Embryonic facial prominence (tissue), 1 donor: Measurements from ENCODE around the gene CST4.
"Not testable (repeated sequence)": the region's sequence is repeated elsewhere in the genome, so short reads cannot be mapped to it uniquely, and the experiment has no call there.

Experiments
- DNase-seq: peaks from one replicate; pipeline ENCODE4 v3.0.0-alpha.2; 2016; ENCODE audit errors: extremely low spot score

The CST4 gene

DNA sequence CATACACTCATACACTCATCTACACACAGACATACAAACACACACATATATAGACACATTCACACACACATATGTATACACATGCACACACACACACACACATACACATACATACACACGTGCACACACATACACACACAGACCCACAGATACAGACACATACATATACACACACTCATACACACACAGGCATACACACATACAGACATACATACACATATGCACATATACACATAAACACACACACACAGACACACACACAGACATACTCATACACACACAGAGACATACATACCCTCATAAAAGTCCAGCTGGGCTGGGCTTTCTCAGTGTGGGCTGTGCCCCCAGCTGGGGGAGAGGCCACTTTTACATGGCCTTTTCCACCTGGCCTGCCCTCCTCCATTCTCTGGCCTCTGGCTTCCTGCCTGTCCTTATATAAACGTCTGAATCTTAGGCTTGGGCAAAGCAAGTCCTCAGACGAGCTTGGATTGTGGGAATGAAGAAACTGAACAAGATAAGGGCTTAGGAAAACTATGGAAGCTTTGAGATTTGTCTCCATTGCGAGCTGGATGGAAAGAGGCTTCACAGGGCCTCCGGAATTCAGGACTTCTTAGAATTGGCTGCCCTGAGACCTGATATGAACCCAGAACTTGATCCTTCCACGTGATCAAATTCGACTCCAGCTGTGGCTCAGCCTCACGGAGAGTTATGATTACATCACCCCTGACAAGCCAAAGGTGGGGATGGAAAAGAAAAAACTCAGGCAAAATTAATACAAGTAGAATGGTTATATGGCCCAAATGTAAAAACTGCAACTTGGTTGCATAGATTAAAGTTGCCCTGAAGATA, 28.6 kb downstream of the CST4 start:
- DNase-seq = no peak

DNA sequence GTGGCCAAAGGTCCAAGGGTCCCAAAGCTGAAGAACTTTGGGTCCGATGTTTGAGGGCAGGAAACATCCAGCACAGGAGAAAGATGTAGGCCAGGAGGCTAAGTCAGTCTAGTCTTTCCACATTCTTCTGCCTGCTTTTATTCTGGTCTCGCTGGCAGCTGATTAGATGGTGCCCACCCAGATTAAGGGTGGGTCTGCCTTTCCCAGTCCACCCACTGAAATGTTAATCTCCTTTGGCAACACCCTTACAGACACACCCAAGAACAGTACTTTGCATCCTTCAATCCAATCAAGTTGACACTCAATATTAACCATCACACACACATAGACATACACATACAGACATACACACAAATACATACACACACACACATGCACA, 29.2 kb downstream of the CST4 start:
- DNase-seq = not testable (repeated sequence)

DNA sequence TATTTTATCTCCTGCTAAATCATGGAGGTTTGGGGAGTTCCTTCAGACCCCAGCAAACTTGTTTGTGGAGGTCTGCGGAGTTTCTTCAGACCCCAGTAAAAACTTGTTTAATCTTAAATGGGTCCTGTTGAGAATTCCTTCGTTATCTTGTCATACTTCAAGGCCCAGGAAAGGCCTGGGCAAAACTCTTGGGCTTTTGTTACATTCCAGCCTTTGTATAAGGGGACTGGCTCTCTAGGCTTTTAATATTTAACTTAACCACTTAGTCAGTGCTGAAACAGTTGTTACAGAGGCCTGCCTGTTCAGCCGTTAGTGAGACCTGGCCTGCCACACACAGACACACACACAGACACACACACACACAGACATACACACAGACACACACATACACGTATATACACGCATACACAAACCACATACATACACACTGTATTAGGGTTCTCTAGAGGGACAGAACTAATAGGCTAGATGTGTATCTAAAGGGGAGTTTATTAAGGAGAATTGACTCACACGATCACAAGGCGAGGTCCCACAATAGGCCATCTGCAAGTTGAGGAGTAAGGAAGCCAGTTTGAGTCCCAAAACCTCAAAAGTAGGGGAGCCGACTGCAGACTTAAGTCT, 29.7 kb downstream of the CST4 start:
- DNase-seq = no peak

DNA sequence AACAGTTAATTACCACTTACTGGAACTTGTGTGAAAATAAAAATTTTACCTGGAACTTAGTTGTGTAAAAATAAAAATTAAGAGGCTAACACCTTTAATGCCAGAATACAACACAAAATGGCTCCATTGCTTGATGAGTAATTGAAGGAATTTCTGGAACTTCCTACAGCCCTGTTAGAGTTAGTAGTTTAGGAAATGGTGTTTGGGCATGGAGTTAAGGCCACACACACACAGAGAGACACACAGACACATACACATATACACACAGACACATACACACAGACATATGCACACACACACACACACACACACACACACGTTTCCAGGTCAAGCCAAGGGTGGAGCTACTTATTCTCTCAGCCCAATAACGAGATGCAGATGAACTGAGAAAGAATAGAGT, 30.5 kb downstream of the CST4 start:
- DNase-seq = no peak

DNA sequence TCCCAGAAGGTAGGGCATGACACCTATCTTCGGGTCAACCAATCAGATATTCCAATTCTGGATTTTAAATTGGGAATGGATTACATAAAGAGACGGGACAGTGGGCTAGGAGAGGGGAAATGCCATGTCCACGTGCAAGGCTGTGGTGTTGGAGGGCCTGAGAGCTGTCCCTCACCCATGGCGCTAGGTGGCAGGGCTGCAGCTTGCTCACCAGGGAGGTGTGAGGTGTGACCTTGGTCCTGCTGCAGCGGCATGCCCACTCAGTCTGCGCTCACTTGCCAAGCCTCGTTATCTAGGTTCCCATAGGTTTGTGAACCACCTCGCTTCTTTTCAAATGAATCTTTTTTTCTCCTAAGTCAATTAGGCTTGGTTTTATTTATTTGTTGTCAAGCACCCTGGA, 31.6 kb downstream of the CST4 start:
- no peak for DNase-seq

DNA sequence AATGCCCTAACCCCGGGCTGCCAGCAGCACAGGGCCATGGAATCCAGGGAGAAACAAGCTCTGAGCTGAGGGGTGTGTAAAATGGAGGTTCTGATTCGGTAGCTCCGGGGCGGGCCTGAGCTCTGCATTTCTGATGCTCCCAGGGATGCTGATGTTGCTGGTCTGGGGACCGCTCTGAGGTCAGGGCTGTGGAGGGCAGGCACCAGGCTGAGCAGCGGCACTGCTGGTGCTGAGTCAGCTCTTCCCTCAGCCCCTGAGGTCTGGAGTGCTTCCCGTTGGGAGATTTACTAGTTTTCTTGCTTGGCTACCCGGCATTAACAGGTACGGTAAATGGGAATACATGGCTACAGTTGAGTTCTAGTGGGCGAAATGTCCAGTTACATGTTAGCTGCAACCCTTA, 32.5 kb downstream of the CST4 start:
- no peak for DNase-seq

DNA sequence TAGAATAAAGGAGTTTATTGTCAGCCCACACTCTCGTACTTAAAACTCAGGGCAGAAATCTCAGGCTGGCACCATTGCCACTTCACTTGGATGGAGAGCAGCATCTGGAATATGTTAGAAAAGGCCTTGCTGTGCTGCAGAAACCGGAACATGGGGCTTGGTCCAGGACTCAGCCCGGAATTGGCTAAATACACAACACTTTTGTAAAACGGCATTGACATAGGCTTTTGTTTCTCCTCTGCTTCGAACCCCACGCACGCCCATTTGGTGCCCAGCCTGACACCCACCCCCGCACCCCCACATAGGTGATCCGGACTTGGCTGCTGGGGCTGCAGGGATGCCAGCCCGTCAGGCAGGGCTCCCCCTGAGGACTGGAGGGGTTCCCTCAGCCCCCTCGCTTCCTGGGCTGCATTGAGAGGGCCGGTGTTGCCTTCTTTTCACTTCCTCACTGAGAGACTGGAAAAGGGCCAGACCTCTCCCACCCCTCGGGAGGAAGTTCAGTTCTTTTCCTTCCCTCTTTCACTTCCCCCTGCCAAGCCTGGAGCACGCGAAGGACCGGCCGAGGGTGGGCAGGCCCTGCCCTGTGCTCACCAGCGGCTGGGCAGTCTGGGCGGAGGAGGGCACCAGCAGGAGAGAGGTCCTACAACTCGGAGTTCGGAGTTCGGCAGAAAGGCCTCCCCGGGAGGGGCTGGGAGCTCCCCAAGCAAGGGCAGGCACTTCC, 33.2 kb downstream of the CST4 start:
- no peak for DNase-seq

DNA sequence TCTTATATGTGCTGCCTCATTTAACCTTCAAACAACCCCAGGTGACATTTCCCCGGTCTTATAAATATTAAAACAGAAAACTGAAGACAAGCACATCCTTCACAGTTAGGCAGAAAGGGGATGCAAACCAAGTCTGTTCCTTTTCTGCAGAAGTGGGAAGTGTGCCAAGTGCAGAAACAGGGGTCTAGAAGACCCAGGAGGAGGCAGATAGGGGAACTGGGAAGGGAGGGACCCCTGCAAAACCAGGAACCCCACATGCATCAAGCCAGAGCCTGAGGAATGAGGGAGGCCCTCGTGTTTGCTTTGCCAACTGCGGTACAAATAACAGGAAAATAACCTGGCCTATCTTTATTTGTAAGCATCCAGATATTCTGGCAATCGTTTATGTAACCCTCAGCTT, 34.1 kb downstream of the CST4 start:
- DNase-seq = no peak

DNA sequence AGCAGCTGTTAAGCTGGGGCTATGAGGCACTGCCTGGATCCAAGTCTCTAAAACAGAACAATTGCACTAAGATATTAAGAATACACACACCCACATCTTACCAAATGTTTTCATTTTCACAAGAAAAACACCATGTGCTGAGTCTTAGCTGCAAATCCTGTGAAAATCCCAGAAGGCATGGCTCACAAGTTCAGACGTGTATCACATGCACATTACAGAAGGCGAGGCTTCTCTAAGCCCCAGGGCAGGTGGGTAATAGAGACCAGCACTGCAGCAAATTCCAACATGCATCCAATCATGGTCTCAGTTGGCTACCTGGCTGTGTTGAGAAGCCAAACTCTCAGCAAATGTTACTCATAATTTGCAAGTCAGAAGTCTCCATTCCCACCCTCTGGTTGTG, 34.8 kb downstream of the CST4 start:
- no peak for DNase-seq

DNA sequence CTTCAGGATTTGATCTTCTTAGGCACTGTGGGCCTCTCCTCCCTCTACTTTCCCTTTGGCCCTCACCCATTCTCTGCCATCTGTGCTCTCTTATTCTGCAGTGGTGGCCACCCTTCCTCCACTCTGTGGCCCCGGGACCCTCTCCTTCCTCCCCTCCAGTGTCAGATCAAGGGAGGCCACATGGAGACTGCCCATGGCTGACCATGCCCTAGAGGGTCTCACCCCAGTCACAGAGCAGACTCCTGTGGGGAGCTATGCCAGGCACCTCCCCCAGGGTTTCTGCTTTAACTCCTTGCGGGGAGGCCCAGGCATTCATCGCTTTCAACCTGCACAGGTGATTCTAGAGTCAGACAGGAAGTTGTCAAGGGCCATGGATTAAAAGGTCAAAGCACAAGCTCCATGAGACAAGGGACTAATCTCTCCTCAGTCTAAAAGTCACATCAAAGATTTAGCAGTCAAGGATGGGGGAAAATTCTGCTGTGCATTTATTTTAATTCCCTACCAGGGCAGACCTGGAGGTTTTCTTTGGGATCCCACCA, 35.4 kb downstream of the CST4 start:
- DNase-seq = no peak

DNA sequence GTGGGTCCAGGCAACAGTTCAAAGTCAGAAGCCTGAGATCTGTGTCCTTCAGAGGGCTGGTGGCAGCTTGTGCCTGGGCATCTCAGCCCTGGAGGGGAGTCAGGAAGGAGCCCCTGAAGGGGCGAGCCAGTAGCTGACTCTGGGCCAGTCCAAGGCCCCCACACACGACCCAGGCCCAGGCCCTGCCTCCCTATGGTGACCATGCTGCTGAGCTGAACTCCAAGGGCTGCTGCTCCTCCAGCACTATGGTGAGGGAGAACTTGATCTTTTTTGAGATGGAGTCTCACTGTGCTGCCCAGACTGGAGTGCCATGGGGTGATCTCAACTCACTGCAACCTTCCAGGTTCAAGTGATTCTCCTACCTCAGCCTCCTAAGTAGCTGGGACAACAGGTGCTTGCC, 35.9 kb downstream of the CST4 start:
- no peak for DNase-seq

DNA sequence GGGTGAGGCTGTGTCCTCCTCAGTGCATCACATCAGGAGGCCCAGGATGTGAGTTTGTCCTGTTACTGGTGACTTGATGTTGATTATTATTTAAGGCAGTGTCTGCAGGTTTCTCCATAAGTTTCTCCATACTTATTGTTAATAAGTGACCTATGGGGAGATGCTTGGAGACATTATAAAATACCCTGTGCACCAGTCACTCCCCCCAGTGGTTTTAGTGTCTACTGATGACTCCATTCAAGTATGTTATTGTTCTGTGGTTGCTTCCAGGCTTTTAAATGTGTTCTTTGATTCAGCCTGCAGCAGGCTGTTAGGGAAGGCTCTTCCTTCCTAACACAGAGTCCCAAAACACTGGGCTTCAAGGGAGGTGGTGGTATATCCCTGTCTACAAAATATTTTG, 36.5 kb downstream of the CST4 start:
- DNase-seq = no peak

DNA sequence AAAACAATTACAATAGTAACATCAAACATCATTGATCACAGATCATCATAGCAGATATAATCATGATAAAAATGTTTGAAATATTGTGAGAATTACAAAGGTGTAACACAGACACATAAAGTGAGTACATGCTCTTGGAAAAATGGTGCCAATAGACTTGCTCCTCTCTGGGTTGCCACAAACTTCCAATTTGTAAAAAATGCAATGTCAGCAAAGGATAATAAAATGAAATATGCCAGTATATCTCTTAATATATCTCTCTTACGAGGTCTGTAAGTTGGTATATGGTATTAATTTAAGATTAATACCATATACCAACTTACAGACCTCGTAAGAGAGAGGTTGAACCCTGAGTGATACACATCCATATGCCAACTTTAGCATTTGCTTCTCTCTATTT, 37.7 kb downstream of the CST4 start:
- no peak for DNase-seq

DNA sequence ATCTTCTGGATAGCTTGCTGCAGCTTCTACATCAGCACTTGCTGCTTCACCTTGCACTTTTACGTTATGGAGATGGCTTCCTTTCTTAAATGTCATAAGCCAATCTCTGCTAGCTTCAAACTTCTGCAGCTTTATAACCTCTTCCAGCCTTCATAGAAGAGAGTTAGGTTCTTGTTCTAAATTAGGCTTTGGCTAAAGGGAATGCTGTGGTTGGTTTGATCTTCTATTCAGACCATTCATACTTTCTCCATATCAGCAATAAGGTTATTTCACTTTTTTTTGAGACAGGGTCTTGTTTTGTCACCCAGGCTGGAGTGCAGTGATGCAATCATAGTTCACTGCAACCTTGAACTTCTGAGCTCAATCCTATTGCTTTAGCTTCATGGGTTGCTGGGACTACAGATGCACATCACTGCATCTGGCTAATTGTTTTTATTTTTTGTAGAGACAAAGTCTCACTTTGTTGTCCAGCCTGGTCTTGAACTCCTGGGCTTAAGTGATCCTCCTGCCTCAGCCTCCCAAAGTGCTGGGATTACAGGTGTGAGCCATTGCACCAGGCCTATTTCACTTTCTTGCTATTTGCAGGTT, 38.9 kb downstream of the CST4 start:
- DNase-seq = no peak

DNA sequence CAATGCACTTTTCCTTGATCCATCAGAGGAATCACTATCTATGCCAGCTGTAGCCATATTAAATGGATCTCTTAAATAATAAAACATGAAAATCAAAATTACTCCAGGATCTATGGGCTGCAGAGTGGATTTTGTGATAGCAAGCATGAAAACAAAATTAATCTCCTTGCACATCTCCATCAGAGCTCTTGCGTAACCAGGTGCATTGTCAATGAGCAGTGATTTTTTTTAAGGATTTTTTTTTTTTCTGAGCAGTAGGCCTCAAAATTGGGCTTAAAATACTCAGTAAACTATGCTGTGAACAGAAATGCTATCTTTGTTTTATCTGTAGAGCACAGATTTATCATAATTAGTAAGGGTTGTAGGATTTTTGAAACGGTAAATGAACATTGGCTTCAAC, 39.6 kb downstream of the CST4 start:
- DNase-seq = no peak

DNA sequence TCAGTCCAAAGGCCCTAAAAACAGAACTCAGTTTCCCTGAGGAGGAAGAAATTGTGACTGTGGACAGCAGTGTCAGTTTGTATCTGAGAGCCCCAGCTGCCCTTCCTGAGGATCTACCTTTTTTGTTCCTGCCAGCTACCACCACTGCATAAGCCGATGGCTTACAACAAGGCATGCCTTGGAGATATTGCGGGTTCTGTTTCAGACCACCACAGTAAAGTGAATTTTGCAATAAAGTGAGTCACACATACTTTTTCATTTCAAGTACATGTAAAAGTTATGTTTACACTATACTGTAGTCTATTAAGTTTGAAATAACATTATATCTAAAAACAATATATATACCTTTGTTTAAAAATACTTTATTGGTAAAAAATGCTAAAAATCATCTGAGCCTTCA, 41.5 kb downstream of the CST4 start:
- DNase-seq = no peak

DNA sequence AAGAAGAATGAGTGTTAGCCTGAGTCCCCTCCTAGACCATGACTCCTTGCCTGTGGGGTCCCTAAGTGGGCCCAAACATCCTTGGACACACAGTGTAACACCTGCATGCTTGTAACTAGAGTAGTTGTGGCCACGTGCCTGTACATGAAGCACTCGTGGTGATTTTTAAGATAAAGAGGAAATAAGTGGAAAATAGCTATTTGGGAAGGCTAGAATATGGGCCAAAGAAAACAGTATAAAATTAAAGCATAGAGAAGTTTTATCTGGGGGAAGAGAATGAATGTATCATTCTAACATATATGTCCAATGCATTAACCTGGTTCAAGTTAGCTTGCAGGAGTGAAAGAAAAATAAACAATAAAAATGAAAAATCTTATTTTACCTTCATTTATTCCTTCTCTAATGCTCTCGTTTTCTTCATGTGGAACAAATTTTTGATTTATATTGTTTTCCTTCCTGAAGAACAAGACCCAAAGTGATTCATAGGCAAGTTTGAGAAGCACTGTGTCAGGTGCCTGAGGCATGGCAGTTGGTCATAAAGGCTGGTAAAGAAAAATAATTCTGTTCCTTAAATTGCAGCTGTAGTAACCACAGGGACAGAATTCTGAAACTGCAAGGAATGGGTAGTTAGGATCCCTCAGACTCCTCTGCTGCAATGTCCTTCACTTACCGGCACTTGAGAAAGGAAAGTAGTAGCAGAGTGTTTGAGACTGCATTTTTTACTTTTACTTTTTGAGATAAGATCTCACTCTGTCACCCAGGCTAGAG, 42.5 kb downstream of the CST4 start:
- DNase-seq = no peak

DNA sequence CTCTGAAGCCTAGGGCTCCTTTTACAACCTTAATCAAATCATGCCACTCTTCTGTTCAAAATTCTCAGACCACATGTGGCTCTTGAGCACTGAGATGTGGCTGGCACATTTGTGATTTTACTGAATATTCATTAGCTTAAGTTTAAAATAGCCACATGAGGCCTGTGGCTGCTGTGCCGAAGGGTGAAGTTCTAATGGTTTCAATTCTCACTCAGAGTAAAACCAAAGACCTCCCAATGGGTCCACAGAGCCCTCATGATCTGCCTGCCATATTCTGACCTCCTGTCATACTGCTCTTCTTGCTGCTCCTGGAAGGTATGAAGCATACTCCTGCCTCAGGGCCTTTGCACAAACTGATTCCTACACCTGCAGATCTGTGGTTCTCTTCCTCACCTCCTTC, 43.3 kb downstream of the CST4 start:
- DNase-seq = no peak

DNA sequence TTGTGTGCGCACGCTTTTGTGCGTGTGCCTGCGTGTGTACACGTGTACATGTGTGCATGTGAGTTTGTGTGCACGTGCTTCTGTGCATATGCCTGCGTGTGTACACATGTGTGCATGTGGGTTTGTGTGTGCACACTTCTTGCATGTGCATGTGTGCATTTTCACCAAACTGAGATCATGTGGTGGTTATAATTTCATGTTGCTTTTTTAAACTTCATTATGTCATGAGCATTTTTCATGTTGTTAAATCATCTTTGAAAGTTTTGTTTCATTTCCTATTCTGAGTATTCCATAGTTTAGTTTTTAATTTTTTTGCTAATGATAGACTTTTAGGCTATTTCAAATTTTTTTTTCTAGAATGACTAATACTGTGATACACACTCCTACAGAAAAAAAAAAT, 44.7 kb downstream of the CST4 start:
- DNase-seq = no peak

DNA sequence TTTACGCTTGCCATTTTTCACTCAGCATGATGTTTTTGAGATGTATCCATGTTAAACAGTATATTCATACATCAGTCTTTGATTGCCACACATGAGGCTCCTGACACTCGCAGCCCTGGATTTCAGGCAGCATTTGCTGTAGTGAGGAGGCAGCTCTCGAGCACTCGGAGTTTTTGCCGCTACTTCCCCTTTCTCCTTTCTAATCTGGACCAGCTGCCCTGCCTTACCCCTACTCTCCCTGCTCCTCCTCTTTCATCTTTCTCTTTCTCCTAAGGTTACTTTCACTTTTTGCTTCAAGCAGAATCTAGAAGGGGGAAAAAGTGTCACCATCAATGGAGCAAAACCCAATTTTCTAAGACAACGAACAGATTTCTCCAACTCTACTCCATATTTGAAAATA, 45.2 kb downstream of the CST4 start:
- DNase-seq = no peak

DNA sequence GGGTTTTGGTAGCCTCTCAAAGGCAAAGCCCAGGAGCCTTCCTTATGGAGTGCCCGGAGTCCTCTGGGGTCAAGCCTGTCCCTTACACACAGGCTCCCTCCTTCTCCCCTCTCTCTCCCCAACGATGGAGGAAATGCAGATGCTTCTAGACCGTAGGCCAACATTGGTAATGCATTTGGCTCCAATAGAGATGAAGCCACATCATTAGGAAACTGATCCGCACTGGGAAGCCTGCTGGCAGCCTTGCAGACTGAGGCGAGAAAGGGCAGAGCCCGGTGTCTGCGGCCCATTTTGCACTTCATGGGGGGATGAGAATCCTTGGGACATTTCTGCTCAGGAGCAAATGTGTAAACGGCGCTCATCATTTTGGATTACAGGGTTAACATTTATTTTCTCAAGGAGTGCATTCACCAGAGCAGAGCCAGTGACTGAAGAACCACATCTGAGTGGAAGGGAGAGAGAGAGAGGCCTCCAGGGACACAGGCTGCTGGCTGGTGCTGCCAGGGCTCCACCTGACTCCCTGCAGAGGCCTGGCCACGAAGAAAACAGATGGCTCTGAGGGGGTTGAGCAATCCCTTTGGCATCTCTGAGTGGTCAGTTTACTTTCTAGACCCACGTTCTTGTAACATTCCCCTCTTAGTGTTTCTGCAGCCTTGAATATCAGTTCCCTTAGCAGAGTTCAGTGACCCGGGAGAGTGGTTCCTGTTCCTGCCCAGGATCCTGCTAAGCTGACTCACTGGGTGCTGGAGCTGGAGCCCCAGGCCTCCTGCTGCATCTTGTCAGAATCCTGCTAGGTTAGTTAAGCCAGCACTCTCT, 46.7 kb downstream of the CST4 start:
- DNase-seq = no peak
